DND-41 (cell line): ENCODE results near the gene OSBP2.

Experiments used
- CTCF ChIP-seq: IDR thresholded peaks from 2 replicates; pipeline ENCODE4 v1.5.1; 2012; ENCODE audit warnings: borderline replicate concordance, low read length, moderate library complexity, mild to moderate bottlenecking; ENCODE audit not compliant: poor library complexity, severe bottlenecking; ENCODE audit errors: extremely low read depth
- EZH2 ChIP-seq: IDR thresholded peaks from 3 replicates; pipeline ENCODE4 v1.6.1; 2012; ENCODE audit warnings: borderline replicate concordance, low read depth, mild to moderate bottlenecking, moderate library complexity, low read length, inconsistent platforms; ENCODE audit not compliant: severe bottlenecking

GRCh38 chr22:30733181-30733631 lies 38.5 kb downstream of the OSBP2 start:
- TF ChIP-seq CTCF, result no peak
- no peak for TF ChIP-seq EZH2
